HepG2 (cell line): Measurements from ENCODE around the gene PLXNA1. TPM values are rescaled to one million over a fixed set of nuclear protein-coding genes. Genes with fewer than 3 reads are reported as not detected.

Experiments
- ATAC-seq: fragments of 200-7000 bp; cut with Tn5 transposase; 3 replicates; pipeline ENCODE4 v1.9.1; 2020; ENCODE audit warnings: mild to moderate bottlenecking, moderate library complexity
- BruUV-seq: library from RNA; stranded (reverse); fragments of 400-500 nt; replicated peaks from 2 replicates; lab custom pipeline; 2021; lab: Mats Ljungman, UMichigan
- CTCF ChIA-PET: fragments of 300-600 bp; formaldehyde crosslinking; extraction: SDS; loops from one replicate; lab custom pipeline; 2021; ENCODE audit warnings: low total read pairs, inconsistent platforms, low intra/inter-chr PET ratio; lab: Yijun Ruan, JAX
- POLR2A ChIA-PET: fragments of 350-600 bp; sonication (Branson Sonifier 250); formaldehyde crosslinking; loops from one replicate; lab custom pipeline; 2020; ENCODE audit warnings: antibody characterized with exemption, inconsistent platforms; lab: Yijun Ruan, JAX
- DNase-seq: peaks from one replicate; pipeline ENCODE4 v3.0.0-alpha.2; 2015; ENCODE audit warnings: low spot score
- FAIRE-seq: peaks from 3 replicates; lab custom pipeline; 2011; peaks lifted over from hg19 to GRCh38; lab: Jason Lieb, UNC
- H2AFZ ChIP-seq: one replicate; pipeline ENCODE4 v1.6.1; 2011; ENCODE audit warnings: low read length, inconsistent platforms
- H3K27ac ChIP-seq: fragments of 300-600 bp; 3 replicates; pipeline ENCODE4 v1.8.0; 2011; ENCODE audit warnings: mixed run types, mild to moderate bottlenecking, mixed read lengths, low read length, inconsistent platforms; ENCODE audit not compliant: insufficient read depth; ENCODE audit errors: extremely low read length
- H3K27me3 ChIP-seq, 2 experiments: fragments of 200-600 bp in 1 of 2; 2 replicates in 1 of 2; 3 replicates in 1 of 2; pipeline versions ENCODE4 v1.6.0 to v1.8.0; 2011; ENCODE audit warnings: low read length in 2 of 2, mild to moderate bottlenecking in 2 of 2, moderate library complexity in 2 of 2, inconsistent platforms in 1 of 2; ENCODE audit not compliant: insufficient read depth in 2 of 2, control insufficient read depth in 1 of 2
- H3K36me3 ChIP-seq, 2 experiments: fragments of 200-600 bp in 1 of 2; replicated peaks in 1 of 2; 2 replicates in 1 of 2; 3 replicates in 1 of 2; pipeline versions ENCODE4 v1.5.1 to v1.8.0; 2011; ENCODE audit warnings: low read length in 2 of 2, inconsistent platforms in 1 of 2; ENCODE audit not compliant: insufficient read depth in 2 of 2, control insufficient read depth in 1 of 2
- H3K4me1 ChIP-seq: 2 replicates; pipeline ENCODE4 v1.5.1; 2012; ENCODE audit warnings: low read length, inconsistent platforms; ENCODE audit not compliant: insufficient read depth
- H3K4me2 ChIP-seq: 2 replicates; pipeline ENCODE4 v1.6.0; 2011; ENCODE audit warnings: low read depth, low read length, inconsistent platforms
- H3K4me3 ChIP-seq, 3 experiments: fragments of 200-600 bp in 1 of 3; sonication (generic), shearing (Covaris generic) in 1 of 3; replicated peaks in 1 of 3; 2 replicates each; pipeline ENCODE4 v1.5.1; 2011 to 2016; ENCODE audit warnings: low read length in 3 of 3, inconsistent platforms in 2 of 3, low read depth in 2 of 3, mild to moderate bottlenecking in 2 of 3, control low read depth in 1 of 3, mixed read lengths in 1 of 3; ENCODE audit not compliant: insufficient read depth in 1 of 3
- H3K79me2 ChIP-seq: one replicate; pipeline ENCODE4 v1.6.1; 2011; ENCODE audit warnings: low read length, inconsistent platforms; ENCODE audit not compliant: insufficient read depth
- H3K9ac ChIP-seq: 2 replicates; pipeline ENCODE4 v1.6.0; 2011; ENCODE audit warnings: mild to moderate bottlenecking, low read depth, low read length, inconsistent platforms; ENCODE audit not compliant: insufficient read depth
- H3K9me3 ChIP-seq: 2 replicates; pipeline ENCODE4 v1.5.1; 2012; ENCODE audit warnings: mild to moderate bottlenecking, low read length
- H4K20me1 ChIP-seq: 2 replicates; pipeline ENCODE4 v1.6.0; 2011; ENCODE audit warnings: inconsistent platforms, mild to moderate bottlenecking, low read length, moderate library complexity; ENCODE audit not compliant: insufficient read depth
- ARNT ChIP-seq: fragments of 450-650 bp; IDR thresholded peaks from 2 replicates; pipeline ENCODE4 v1.6.1; 2017
- BHLHE40 ChIP-seq: IDR thresholded peaks from 2 replicates; pipeline ENCODE4 v1.6.1; 2011; ENCODE audit warnings: low read length, improper control_type of control experiment
- CCDC6 ChIP-seq: sonication (generic); formaldehyde crosslinking; IDR thresholded peaks from 2 replicates; pipeline ENCODE4 v1.8.1; 2022; ENCODE audit warnings: mild to moderate bottlenecking, missing genetic modification reagents, moderate library complexity
- LCORL ChIP-seq, 2 experiments: fragments of 450-650 bp in 1 of 2; sonication (generic) in 1 of 2; formaldehyde crosslinking in 1 of 2; IDR thresholded peaks; 2 replicates each; pipeline versions ENCODE4 v1.5.0 to v1.6.1; 2017 to 2020; ENCODE audit warnings: antibody characterized with exemption in 1 of 2, missing genetic modification reagents in 1 of 2
- ZNF230 ChIP-seq: sonication (generic); formaldehyde crosslinking; IDR thresholded peaks from 2 replicates; pipeline ENCODE4 v1.4.0; 2020; ENCODE audit warnings: mild to moderate bottlenecking, missing genetic modification reagents
- ZNF30 ChIP-seq: sonication (generic); formaldehyde crosslinking; IDR thresholded peaks from 2 replicates; pipeline ENCODE4 v1.5.0; 2020; ENCODE audit warnings: mild to moderate bottlenecking, missing genetic modification reagents
- WGBS: methylation state at CpG from one replicate; pipeline ENCODE4 v1.1.6; 2017; ENCODE audit warnings: low lambda C conversion rate; 5-methylcytosine and 5-hydroxymethylcytosine counted together
- in situ Hi-C: cut with HindIII; loops from 2 replicates; pipeline ENCODE4 v1.10.0; 2017; ENCODE audit warnings: low pct_unique_long_range_greater_than_20kb; ENCODE audit not compliant: extremely low pct_ligation_motif_present
- intact Hi-C: fragments of 100-400 bp; cut with micrococcal nuclease; formaldehyde crosslinking; loops from one replicate; pipeline ENCODE4 v1.10.0; 2022; ENCODE audit not compliant: unreplicated experiment
- polyA plus RNA-seq, 8 experiments: library from polyadenylated mRNA; depleted of rRNA in 3 of 8; stranded (reverse) in 7 of 8; unstranded in 1 of 8; fragments of >200 nt; fragmentation: Illumina TruSeq in 4 of 8; extraction: Trizol in 4 of 8; gene quantifications; 2 replicates each; pipeline versions ENCODE4 v1.2.1 to v1.2.3, GENCODE V29; 2011 to 2016; ENCODE audit warnings: low read depth in 4 of 8, missing spikeins in 1 of 8, mixed read lengths in 1 of 8; ENCODE audit not compliant: insufficient read depth in 1 of 8
- total RNA-seq, 5 experiments: library from RNA; depleted of rRNA; stranded (reverse); fragments of >200 nt; fragmentation: Illumina TruSeq; extraction: Trizol; gene quantifications; 2 replicates each; pipeline ENCODE4 v1.2.3, GENCODE V29; 2016; ENCODE audit warnings: low read depth in 1 of 5
- TF ChIP-seq, protein P1 (sequence below): sonication (generic); formaldehyde crosslinking; IDR thresholded peaks from 2 replicates; pipeline ENCODE4 v1.4.0; 2020; ENCODE audit warnings: missing genetic modification reagents
- TF ChIP-seq, protein P2 (sequence below): sonication (generic); formaldehyde crosslinking; IDR thresholded peaks from 2 replicates; pipeline ENCODE4 v1.5.1; 2020; ENCODE audit warnings: missing genetic modification reagents, mild to moderate bottlenecking, borderline replicate concordance
- TF ChIP-seq, protein P3 (sequence below): sonication (generic); formaldehyde crosslinking; conservative IDR thresholded peaks from 2 replicates; pipeline ENCODE4 v1.5.0; 2020; ENCODE audit warnings: missing genetic modification reagents
- TF ChIP-seq, protein P4 (sequence below): sonication (generic); formaldehyde crosslinking; IDR thresholded peaks from 2 replicates; pipeline ENCODE4 v1.4.0; 2020; ENCODE audit warnings: missing genetic modification reagents
- TF ChIP-seq, protein P5 (sequence below): sonication (generic); formaldehyde crosslinking; IDR thresholded peaks from 2 replicates; pipeline ENCODE4 v1.4.0; 2020; ENCODE audit warnings: missing genetic modification reagents

The PLXNA1 gene
- total and polyA plus RNA-seq, 2 of the 13 experiments (the other 11 are each of a cell fraction or from before 2014, with no cell fraction given), result 16.6 to 18.2 TPM

DNA sequence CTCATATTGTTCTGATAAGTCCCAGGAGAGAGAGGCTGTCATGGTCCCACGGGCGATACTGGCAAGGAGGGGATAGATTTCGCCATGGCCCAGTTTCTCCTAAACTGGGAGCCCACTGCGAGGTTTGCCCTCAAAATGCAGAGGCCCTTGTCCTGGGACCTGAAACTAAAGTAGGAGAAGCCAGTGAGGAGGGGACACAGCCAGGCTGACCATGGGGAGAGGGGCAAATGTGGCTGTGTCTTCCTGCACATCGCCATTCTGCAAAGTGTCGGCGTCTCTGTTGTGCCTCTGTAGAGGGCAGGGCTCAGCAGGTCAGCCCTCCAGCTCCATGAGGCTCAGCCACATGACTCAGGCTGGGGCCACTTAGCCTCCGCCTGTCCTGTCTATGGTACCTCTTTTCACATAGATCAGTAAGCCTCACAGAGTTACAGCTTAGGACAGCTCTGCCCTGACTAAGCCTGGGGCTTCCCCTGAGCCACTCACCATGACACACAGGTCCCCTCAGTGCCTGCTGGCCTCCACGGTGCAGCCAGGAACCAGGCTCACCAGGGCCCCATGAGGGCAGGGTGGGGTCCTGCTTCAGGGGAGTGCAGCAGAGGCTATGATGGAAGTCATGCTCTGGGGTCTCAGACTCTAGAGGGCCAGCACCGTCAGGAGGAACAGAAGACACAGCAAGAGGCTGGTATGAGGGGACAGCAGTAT lies 28.6 kb upstream of the PLXNA1 start:
- in situ Hi-C loops (no loop called here), intact Hi-C loops (no loop called here)
- Histone ChIP-seq H4K20me1 (no peaks in the 10 kb centered on the region), H3K4me2 (no peak overlapping the region), H3K27ac (no peak overlapping the region), H3K27me3 (no peaks in the 10 kb centered on the region), H3K9me3 (no peaks in the 10 kb centered on the region), H3K4me1 (no peaks in the 10 kb centered on the region), H3K36me3 (0 out of 5 replicates have a peak, but pooled peaks cover 0 to 2% of the 10 kb centered on the region in 2 experiments), H3K4me3 (no peak overlapping the region), H2AFZ (no peak overlapping the region), H3K9ac (no peak overlapping the region), H3K79me2 (no peaks in the 10 kb centered on the region)
- WGBS, result 89% methylated on average over 4 of the region's 10 CpGs
- FAIRE-seq (no peak), DNase-seq (no peak), ATAC-seq (no peak)
- no TSS peak for BruUV-seq
- ChIA-PET CTCF (no interaction called here), POLR2A (no interaction called here)
- no peak for TF ChIP-seq LCORL (IDR thresholded peaks at IDR 0.05)
- TF ChIP-seq LCORL (CRISPR knock-in tag; IDR thresholded peaks at IDR 0.05), result no peak
- TF ChIP-seq ZNF230 (CRISPR knock-in tag), result no peak
- no peak for TF ChIP-seq BHLHE40
- TF ChIP-seq, protein P1, sequence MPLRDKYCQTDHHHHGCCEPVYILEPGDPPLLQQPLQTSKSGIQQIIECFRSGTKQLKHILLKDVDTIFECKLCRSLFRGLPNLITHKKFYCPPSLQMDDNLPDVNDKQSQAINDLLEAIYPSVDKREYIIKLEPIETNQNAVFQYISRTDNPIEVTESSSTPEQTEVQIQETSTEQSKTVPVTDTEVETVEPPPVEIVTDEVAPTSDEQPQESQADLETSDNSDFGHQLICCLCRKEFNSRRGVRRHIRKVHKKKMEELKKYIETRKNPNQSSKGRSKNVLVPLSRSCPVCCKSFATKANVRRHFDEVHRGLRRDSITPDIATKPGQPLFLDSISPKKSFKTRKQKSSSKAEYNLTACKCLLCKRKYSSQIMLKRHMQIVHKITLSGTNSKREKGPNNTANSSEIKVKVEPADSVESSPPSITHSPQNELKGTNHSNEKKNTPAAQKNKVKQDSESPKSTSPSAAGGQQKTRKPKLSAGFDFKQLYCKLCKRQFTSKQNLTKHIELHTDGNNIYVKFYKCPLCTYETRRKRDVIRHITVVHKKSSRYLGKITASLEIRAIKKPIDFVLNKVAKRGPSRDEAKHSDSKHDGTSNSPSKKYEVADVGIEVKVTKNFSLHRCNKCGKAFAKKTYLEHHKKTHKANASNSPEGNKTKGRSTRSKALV (CRISPR knock-in tag), result no peak
- TF ChIP-seq, protein P2, sequence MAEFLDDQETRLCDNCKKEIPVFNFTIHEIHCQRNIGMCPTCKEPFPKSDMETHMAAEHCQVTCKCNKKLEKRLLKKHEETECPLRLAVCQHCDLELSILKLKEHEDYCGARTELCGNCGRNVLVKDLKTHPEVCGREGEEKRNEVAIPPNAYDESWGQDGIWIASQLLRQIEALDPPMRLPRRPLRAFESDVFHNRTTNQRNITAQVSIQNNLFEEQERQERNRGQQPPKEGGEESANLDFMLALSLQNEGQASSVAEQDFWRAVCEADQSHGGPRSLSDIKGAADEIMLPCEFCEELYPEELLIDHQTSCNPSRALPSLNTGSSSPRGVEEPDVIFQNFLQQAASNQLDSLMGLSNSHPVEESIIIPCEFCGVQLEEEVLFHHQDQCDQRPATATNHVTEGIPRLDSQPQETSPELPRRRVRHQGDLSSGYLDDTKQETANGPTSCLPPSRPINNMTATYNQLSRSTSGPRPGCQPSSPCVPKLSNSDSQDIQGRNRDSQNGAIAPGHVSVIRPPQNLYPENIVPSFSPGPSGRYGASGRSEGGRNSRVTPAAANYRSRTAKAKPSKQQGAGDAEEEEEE (CRISPR knock-in tag), result no peak
- no peak for TF ChIP-seq ZNF30 (CRISPR knock-in tag)
- TF ChIP-seq, protein P3, sequence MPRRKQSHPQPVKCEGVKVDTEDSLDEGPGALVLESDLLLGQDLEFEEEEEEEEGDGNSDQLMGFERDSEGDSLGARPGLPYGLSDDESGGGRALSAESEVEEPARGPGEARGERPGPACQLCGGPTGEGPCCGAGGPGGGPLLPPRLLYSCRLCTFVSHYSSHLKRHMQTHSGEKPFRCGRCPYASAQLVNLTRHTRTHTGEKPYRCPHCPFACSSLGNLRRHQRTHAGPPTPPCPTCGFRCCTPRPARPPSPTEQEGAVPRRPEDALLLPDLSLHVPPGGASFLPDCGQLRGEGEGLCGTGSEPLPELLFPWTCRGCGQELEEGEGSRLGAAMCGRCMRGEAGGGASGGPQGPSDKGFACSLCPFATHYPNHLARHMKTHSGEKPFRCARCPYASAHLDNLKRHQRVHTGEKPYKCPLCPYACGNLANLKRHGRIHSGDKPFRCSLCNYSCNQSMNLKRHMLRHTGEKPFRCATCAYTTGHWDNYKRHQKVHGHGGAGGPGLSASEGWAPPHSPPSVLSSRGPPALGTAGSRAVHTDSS, result no peak
- TF ChIP-seq ARNT, result no peak
- TF ChIP-seq, protein P4, sequence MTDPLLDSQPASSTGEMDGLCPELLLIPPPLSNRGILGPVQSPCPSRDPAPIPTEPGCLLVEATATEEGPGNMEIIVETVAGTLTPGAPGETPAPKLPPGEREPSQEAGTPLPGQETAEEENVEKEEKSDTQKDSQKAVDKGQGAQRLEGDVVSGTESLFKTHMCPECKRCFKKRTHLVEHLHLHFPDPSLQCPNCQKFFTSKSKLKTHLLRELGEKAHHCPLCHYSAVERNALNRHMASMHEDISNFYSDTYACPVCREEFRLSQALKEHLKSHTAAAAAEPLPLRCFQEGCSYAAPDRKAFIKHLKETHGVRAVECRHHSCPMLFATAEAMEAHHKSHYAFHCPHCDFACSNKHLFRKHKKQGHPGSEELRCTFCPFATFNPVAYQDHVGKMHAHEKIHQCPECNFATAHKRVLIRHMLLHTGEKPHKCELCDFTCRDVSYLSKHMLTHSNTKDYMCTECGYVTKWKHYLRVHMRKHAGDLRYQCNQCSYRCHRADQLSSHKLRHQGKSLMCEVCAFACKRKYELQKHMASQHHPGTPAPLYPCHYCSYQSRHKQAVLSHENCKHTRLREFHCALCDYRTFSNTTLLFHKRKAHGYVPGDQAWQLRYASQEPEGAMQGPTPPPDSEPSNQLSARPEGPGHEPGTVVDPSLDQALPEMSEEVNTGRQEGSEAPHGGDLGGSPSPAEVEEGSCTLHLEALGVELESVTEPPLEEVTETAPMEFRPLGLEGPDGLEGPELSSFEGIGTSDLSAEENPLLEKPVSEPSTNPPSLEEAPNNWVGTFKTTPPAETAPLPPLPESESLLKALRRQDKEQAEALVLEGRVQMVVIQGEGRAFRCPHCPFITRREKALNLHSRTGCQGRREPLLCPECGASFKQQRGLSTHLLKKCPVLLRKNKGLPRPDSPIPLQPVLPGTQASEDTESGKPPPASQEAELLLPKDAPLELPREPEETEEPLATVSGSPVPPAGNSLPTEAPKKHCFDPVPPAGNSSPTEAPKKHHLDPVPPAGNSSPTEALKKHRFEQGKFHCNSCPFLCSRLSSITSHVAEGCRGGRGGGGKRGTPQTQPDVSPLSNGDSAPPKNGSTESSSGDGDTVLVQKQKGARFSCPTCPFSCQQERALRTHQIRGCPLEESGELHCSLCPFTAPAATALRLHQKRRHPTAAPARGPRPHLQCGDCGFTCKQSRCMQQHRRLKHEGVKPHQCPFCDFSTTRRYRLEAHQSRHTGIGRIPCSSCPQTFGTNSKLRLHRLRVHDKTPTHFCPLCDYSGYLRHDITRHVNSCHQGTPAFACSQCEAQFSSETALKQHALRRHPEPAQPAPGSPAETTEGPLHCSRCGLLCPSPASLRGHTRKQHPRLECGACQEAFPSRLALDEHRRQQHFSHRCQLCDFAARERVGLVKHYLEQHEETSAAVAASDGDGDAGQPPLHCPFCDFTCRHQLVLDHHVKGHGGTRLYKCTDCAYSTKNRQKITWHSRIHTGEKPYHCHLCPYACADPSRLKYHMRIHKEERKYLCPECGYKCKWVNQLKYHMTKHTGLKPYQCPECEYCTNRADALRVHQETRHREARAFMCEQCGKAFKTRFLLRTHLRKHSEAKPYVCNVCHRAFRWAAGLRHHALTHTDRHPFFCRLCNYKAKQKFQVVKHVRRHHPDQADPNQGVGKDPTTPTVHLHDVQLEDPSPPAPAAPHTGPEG (CRISPR knock-in tag), result no peak
- TF ChIP-seq, protein P5, sequence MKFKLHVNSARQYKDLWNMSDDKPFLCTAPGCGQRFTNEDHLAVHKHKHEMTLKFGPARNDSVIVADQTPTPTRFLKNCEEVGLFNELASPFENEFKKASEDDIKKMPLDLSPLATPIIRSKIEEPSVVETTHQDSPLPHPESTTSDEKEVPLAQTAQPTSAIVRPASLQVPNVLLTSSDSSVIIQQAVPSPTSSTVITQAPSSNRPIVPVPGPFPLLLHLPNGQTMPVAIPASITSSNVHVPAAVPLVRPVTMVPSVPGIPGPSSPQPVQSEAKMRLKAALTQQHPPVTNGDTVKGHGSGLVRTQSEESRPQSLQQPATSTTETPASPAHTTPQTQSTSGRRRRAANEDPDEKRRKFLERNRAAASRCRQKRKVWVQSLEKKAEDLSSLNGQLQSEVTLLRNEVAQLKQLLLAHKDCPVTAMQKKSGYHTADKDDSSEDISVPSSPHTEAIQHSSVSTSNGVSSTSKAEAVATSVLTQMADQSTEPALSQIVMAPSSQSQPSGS (CRISPR knock-in tag), result no peak
- no peak for TF ChIP-seq CCDC6
